Panc1 (cell line): ENCODE data around the gene JMJD1C. TPM values are rescaled to one million over a fixed set of nuclear protein-coding genes. Genes with fewer than 3 reads are reported as not detected.

Source experiments
- ATAC-seq: fragments of 200-7000 bp; cut with Tn5 transposase; 2 replicates; pipeline ENCODE4 v1.9.1; 2020; ENCODE audit warnings: mild to moderate bottlenecking, moderate library complexity
- BruUV-seq: library from RNA; stranded (reverse); fragments of 400-500 nt; replicated peaks from 2 replicates; lab custom pipeline; 2021; lab: Mats Ljungman, UMichigan
- CTCF ChIA-PET: fragments of 300-600 bp; sonication (Branson Sonifier 250); formaldehyde crosslinking; loops from one replicate; lab custom pipeline; 2022; ENCODE audit warnings: antibody characterized with exemption; lab: Charles Lee
- POLR2A ChIA-PET: fragments of 300-600 bp; sonication (Branson Sonifier 250); formaldehyde crosslinking; loops from one replicate; lab custom pipeline; 2022; ENCODE audit warnings: antibody characterized with exemption; lab: Charles Lee
- DNase-seq: peaks from one replicate; pipeline ENCODE4 v3.0.0-alpha.2; 2010; ENCODE audit warnings: low read depth, low spot score
- H3K27ac ChIP-seq: 2 replicates; pipeline ENCODE4 v1.5.1; 2011; ENCODE audit warnings: mild to moderate bottlenecking, low read length, inconsistent platforms
- H3K27me3 ChIP-seq: fragments of 200-500 bp; sonication (Bioruptor generic); 2 replicates; pipeline ENCODE4 v1.6.0; 2014; ENCODE audit warnings: low read length, inconsistent platforms; ENCODE audit not compliant: control insufficient read depth, insufficient read depth
- H3K36me3 ChIP-seq: fragments of 200-500 bp; sonication (Bioruptor generic); 2 replicates; pipeline ENCODE4 v1.5.1; 2014; ENCODE audit warnings: inconsistent platforms, mild to moderate bottlenecking, low read length, moderate library complexity; ENCODE audit not compliant: control insufficient read depth, insufficient read depth
- H3K4me1 ChIP-seq: 2 replicates; pipeline ENCODE4 v1.5.1; 2011; ENCODE audit warnings: inconsistent platforms, mild to moderate bottlenecking, low read length, moderate library complexity; ENCODE audit not compliant: control insufficient read depth, insufficient read depth
- H3K4me3 ChIP-seq, 2 experiments: 2 replicates each; pipeline ENCODE4 v1.5.1; 2011 to 2012; ENCODE audit warnings: low read depth in 2 of 2, low read length in 2 of 2, mild to moderate bottlenecking in 2 of 2, inconsistent platforms in 1 of 2, moderate library complexity in 1 of 2
- H3K9me3 ChIP-seq: fragments of 200-500 bp; sonication (Bioruptor generic); 2 replicates; pipeline ENCODE4 v1.5.1; 2014; ENCODE audit warnings: low read depth, mild to moderate bottlenecking, inconsistent platforms, low read length, moderate library complexity; ENCODE audit not compliant: control insufficient read depth, insufficient read depth
- CTCF ChIP-seq: fragments of 450-650 bp; IDR thresholded peaks from 2 replicates; pipeline ENCODE4 v1.5.1; 2017; ENCODE audit warnings: mild to moderate bottlenecking
- POLR2AphosphoS5 ChIP-seq: IDR thresholded peaks from 2 replicates; pipeline ENCODE4 v1.6.1; 2012; ENCODE audit warnings: mild to moderate bottlenecking, low read depth, low read length, moderate library complexity
- REST ChIP-seq, 2 experiments: IDR thresholded peaks; 2 replicates each; pipeline ENCODE4 v1.6.1; 2011 to 2012; ENCODE audit warnings: low read depth in 2 of 2, control low read depth in 1 of 2, low read length in 1 of 2, mild to moderate bottlenecking in 1 of 2, moderate library complexity in 1 of 2; ENCODE audit not compliant: insufficient read depth in 1 of 2
- SIN3A ChIP-seq: IDR thresholded peaks from 2 replicates; pipeline ENCODE4 v1.6.1; 2012; ENCODE audit warnings: low read depth, mild to moderate bottlenecking, low read length, moderate library complexity, borderline replicate concordance; ENCODE audit not compliant: insufficient read depth
- TCF7L2 ChIP-seq: IDR thresholded peaks from 2 replicates; pipeline ENCODE4 v1.6.1; 2011; ENCODE audit warnings: mild to moderate bottlenecking, low read depth, low read length, inconsistent platforms
- in situ Hi-C: cut with HindIII; loops from 2 replicates; pipeline ENCODE4 v1.10.0; 2016; ENCODE audit warnings: low sequenced_read_pairs, low pct_unique_long_range_greater_than_20kb
- intact Hi-C: fragments of 100-400 bp; cut with micrococcal nuclease; formaldehyde crosslinking; loops from one replicate; pipeline ENCODE4 v1.10.0; 2022; ENCODE audit not compliant: unreplicated experiment
- total RNA-seq: library from RNA; stranded (reverse); gene quantifications from one replicate; pipeline ENCODE4 v1.2.1, GENCODE V29; 2021; ENCODE audit not compliant: unreplicated experiment

The JMJD1C gene
- total RNA-seq, 1 experiment from 2014 or later: 88.3 TPM

GRCh38 chr10:63261496-63261895, 204.3 kb downstream of the JMJD1C start:
- Histone ChIP-seq H3K4me1 (peaks cover 31% of the 10 kb centered on the region), H3K36me3 (no peaks in the 10 kb centered on the region), H3K4me3 (no peak overlapping the region), H3K9me3 (no peaks in the 10 kb centered on the region), H3K27ac (no peak overlapping the region), H3K27me3 (no peaks in the 10 kb centered on the region)
- intact Hi-C loops: loop anchor here (10.0 kb wide), 1 partner anchor 203 kb away; the partner anchor contains the start of gene JMJD1C
- no peak for DNase-seq
- in situ Hi-C loops: no loop called here
- TF ChIP-seq TCF7L2 (no peak), REST (IDR thresholded peaks at IDR 0.05; ENCODE audit: insufficient read depth in 1 of 2, low read depth in 2 of 2, low read length in 1 of 2) (no peak), SIN3A (no peak), CTCF (no peak), POLR2AphosphoS5 (no peak)
- no peak for ATAC-seq
- POLR2A ChIA-PET: no interaction called here
- CTCF ChIA-PET: no interaction called here
- BruUV-seq: no TSS peak

- peaks cover 3% of the 10 kb centered on the region; the same call in 1 of the 2 replicates for H3K36me3 ChIP-seq
- DNase-seq (no peak), ATAC-seq (no peak)
- intact Hi-C loops (loop anchor here (10.0 kb wide), 1 partner anchor 204 kb away; the partner anchor contains the start of gene JMJD1C), in situ Hi-C loops (no loop called here)
- CTCF ChIA-PET: no interaction called here
- H3K4me3 ChIP-seq: no peak overlapping the region
- BruUV-seq: no TSS peak
- H3K27me3 ChIP-seq: no peaks in the 10 kb centered on the region
- POLR2A ChIA-PET: no interaction called here
- TF ChIP-seq TCF7L2 (no peak), SIN3A (no peak), CTCF (no peak), REST (IDR thresholded peaks at IDR 0.05; ENCODE audit: insufficient read depth in 1 of 2, low read depth in 2 of 2, low read length in 1 of 2) (no peak), POLR2AphosphoS5 (no peak)
- H3K4me1 ChIP-seq: peaks cover 31% of the 10 kb centered on the region
- H3K27ac ChIP-seq: no peak overlapping the region
- no peaks in the 10 kb centered on the region for H3K9me3 ChIP-seq
Measured at GRCh38 chr10:63260860-63261251, 204.9 kb downstream of the JMJD1C start.
